Stomach (tissue), 9 donors: ENCODE results near the gene CFAP210. TPM values are rescaled to one million over a fixed set of nuclear protein-coding genes. Genes with fewer than 3 reads are reported as not detected.

Experiments used
- DNase-seq, 2 donors: peaks; one replicate each; pipeline versions ENCODE4 v3.0.0 to v3.0.0-alpha.2; 2013 to 2019
- H3K27ac ChIP-seq, 5 donors: fragments of 200-600 bp in 4 of 5; sonication (generic) in 4 of 5; one replicate each; pipeline ENCODE4 v1.5.1; 2013 to 2019; ENCODE audit warnings: mild to moderate bottlenecking in 1 of 5, moderate library complexity in 1 of 5
- H3K27me3 ChIP-seq, 3 donors: fragments of 200-600 bp; sonication (generic); one replicate each; pipeline ENCODE4 v1.5.1; 2017 to 2019; ENCODE audit warnings: mixed run types in 1 of 3
- H3K36me3 ChIP-seq, 4 donors: fragments of 200-600 bp; sonication (generic); 1 replicate in 3 of 4; 2 replicates in 1 of 4; pipeline ENCODE4 v1.5.1; 2016 to 2019
- H3K4me1 ChIP-seq, 4 donors: fragments of 200-600 bp; sonication (generic); one replicate each; pipeline ENCODE4 v1.5.1; 2016 to 2019
- H3K4me3 ChIP-seq, 4 donors: fragments of 200-600 bp; sonication (generic) in 3 of 4; one replicate each; pipeline ENCODE4 v1.5.1; 2016 to 2019; ENCODE audit warnings: mild to moderate bottlenecking in 1 of 4
- H3K9me3 ChIP-seq, 4 donors: fragments of 200-600 bp; sonication (generic); one replicate each; pipeline ENCODE4 v1.5.1; 2016 to 2019
- CTCF ChIP-seq, 7 experiments: fragments of 450-650 bp in 4 of 7; fragments of 200-600 bp in 3 of 7; sonication (generic) in 3 of 7; IDR thresholded peaks; one replicate each; pipeline ENCODE4 v1.5.1; 2016 to 2019; ENCODE audit warnings: antibody characterized with exemption in 7 of 7, control low read depth in 2 of 7, mild to moderate bottlenecking in 1 of 7
- EP300 ChIP-seq: sonication (generic); formaldehyde crosslinking; IDR thresholded peaks from one replicate; pipeline ENCODE4 v1.6.1; 2017; ENCODE audit warnings: antibody characterized with exemption
- POLR2A ChIP-seq, 4 donors: fragments of 450-650 bp; IDR thresholded peaks; one replicate each; pipeline ENCODE4 v1.6.1; 2016; ENCODE audit warnings: antibody characterized with exemption in 4 of 4, control low read depth in 2 of 4, mild to moderate bottlenecking in 1 of 4, moderate library complexity in 1 of 4
- POLR2AphosphoS5 ChIP-seq, 3 donors: sonication (generic); formaldehyde crosslinking; IDR thresholded peaks; one replicate each; pipeline ENCODE4 v1.6.1; 2016; ENCODE audit warnings: antibody characterized with exemption in 3 of 3
- WGBS, 5 donors: extraction: QIAGEN DNeasy Blood & Tissue Kit in 3 of 5; methylation state at CpG; one replicate each; pipeline versions ENCODE4 v1.1.5 to v1.1.7; 2013 to 2018; 5-methylcytosine and 5-hydroxymethylcytosine counted together
- intact Hi-C: fragments of 100-400 bp; cut with DNase I; formaldehyde crosslinking; loops from one replicate; pipeline ENCODE4 v1.15.1; 2023; ENCODE audit warnings: low total_unique reads
- polyA plus RNA-seq, 3 donors: library from polyadenylated mRNA; stranded (reverse); fragments of 200-250 nt; gene quantifications; one replicate each; pipeline ENCODE4 v1.2.3, GENCODE V29; 2013
- total RNA-seq, 5 donors: library from RNA; depleted of rRNA; stranded (reverse); fragments of >200 nt; gene quantifications; one replicate each; pipeline versions ENCODE4 v1.1.0 to v1.2.3, GENCODE V29; 2014 to 2016
- donor health status: healthy with polysubstance abuse.
- donor health status: Bipolar disorder and iron deficiency.
- donor health status: healthy.

Gene CFAP210
- total and polyA plus RNA-seq, 8 donors = 0.23 to 2.1 (median 0.37) TPM; not detected in 5

GRCh38 chr2:169736902-169737301 is 42.7 kb upstream of the CFAP210 start:
- WGBS, 5 donors = 73 to 91% (median 81%) methylated on average over 5 of the region's 5 CpGs
- H3K27me3 ChIP-seq = peaks cover 0 to 5% (median 0%) of the 10 kb centered on the region in 3 donors
- DNase-seq = peak in 1 of 2 donors; percentile 33
- H3K9me3 ChIP-seq = no peaks in the 10 kb centered on the region
- H3K4me1 ChIP-seq = peaks cover 7 to 48% (median 21%) of the 10 kb centered on the region in 4 donors
- intact Hi-C loops = no loop called here
- TF ChIP-seq POLR2AphosphoS5 (IDR thresholded peaks at IDR 0.05) = no peak
- no peak for TF ChIP-seq CTCF (IDR thresholded peaks at IDR 0.05)
- no peak for TF ChIP-seq POLR2A (IDR thresholded peaks at IDR 0.05)
- H3K4me3 ChIP-seq = peak overlapping the region in 3 of 4 donors; percentile 10 to 20 (median 17)
- H3K27ac ChIP-seq = peak overlapping the region in 1 of 5 donors; percentile 15
- no peaks in the 10 kb centered on the region for H3K36me3 ChIP-seq

GRCh38 chr2:169735623-169736022 is 41.4 kb upstream of the CFAP210 start:
- H3K4me3 ChIP-seq = peak overlapping the region in 1 of 4 donors; percentile 17
- TF ChIP-seq POLR2AphosphoS5 (IDR thresholded peaks at IDR 0.05) (no peak), POLR2A (IDR thresholded peaks at IDR 0.05) (no peak), EP300 (no peak), CTCF (IDR thresholded peaks at IDR 0.05) (no peak)

GRCh38 chr2:169734169-169734847 is 40.1 kb upstream of the CFAP210 start:
- Histone ChIP-seq H3K4me1 (peaks cover 7 to 46% (median 21%) of the 10 kb centered on the region in 4 donors), H3K4me3 (peak overlapping the region; percentile 66 to 86 (median 79)), H3K27me3 (peaks cover 0 to 5% (median 0%) of the 10 kb centered on the region in 3 donors), H3K27ac (peak overlapping the region in 3 of 5 donors; percentile 43 to 78 (median 70)), H3K9me3 (no peaks in the 10 kb centered on the region), H3K36me3 (no peaks in the 10 kb centered on the region)
- TF ChIP-seq EP300 = no peak
- TF ChIP-seq POLR2A (IDR thresholded peaks at IDR 0.05) = no peak
- TF ChIP-seq POLR2AphosphoS5 (IDR thresholded peaks at IDR 0.05) = no peak
- no peak for TF ChIP-seq CTCF (IDR thresholded peaks at IDR 0.05)
- DNase-seq = peak; percentile 31 to 72
- intact Hi-C loops = no loop called here
- 1 to 5% (median 3%) methylated on average over 17 to 64 of the region's 69 CpGs for WGBS, 5 donors

More at GRCh38 chr2:169735623-169736022, 41.4 kb upstream of the CFAP210 start:
- H3K4me1 ChIP-seq = peaks cover 7 to 48% (median 21%) of the 10 kb centered on the region in 4 donors
- intact Hi-C loops = no loop called here
- H3K36me3 ChIP-seq = no peaks in the 10 kb centered on the region
- no peak for DNase-seq
- peaks cover 0 to 5% (median 0%) of the 10 kb centered on the region in 3 donors for H3K27me3 ChIP-seq
- 80 to 88% (median 83%) methylated on average over 4 of the region's 4 CpGs for WGBS, 5 donors
- no peak overlapping the region for H3K27ac ChIP-seq
- no peaks in the 10 kb centered on the region for H3K9me3 ChIP-seq

- no peaks in the 10 kb centered on the region for H3K9me3 ChIP-seq
- no peaks in the 10 kb centered on the region for H3K36me3 ChIP-seq
- peak in 1 of 2 donors; percentile 23 for DNase-seq
- H3K27ac ChIP-seq = peak overlapping the region in 4 of 5 donors; percentile 64 to 78 (median 68)
- intact Hi-C loops = no loop called here
- H3K27me3 ChIP-seq = peaks cover 0 to 5% (median 0%) of the 10 kb centered on the region in 3 donors
- WGBS, 5 donors = 45 to 51% (median 50%) methylated on average over 13 of the region's 13 CpGs
- peaks cover 7 to 39% (median 21%) of the 10 kb centered on the region in 4 donors for H3K4me1 ChIP-seq
- H3K4me3 ChIP-seq = peak overlapping the region; percentile 66 to 86 (median 79)
- TF ChIP-seq POLR2AphosphoS5 (IDR thresholded peaks at IDR 0.05) = no peak
These were observed 38.6 kb upstream of the CFAP210 start for GRCh38 chr2:169732583-169733358.
